ENCODE data around the gene SLC34A3. TPM values are rescaled to one million over a fixed set of nuclear protein-coding genes. Genes with fewer than 3 reads are reported as not detected.
A peak's percentile ranks its signal among the peaks of the same experiment; 100 is the strongest.

The SLC34A3 gene
- total RNA-seq, 4 donors from 2014 or later, result not detected

- H3K4me1 ChIP-seq, result peaks cover 45 to 76% (median 54%) of the 10 kb centered on the region in 4 donors
- TF ChIP-seq POLR2A (IDR thresholded peaks at IDR 0.05; ENCODE audit: low read depth) (no peak), POLR2AphosphoS5 (IDR thresholded peaks at IDR 0.05) (no peak), CTCF (IDR thresholded peaks at IDR 0.05) (no peak), EP300 (IDR thresholded peaks at IDR 0.05) (no peak)
- WGBS, result 5% methylated on average over 13 of the region's 31 CpGs
- peak overlapping the region; percentile 94 to 99 (median 98) for H3K27ac ChIP-seq (replicated peaks in 1 of 4)
- H3K4me3 ChIP-seq, result peak overlapping the region; percentile 90 to 98 (median 94)
- no peak for DNase-seq (ENCODE audit: extremely low spot score)
- intact Hi-C loops (cut with DNase I), result loop anchor here (5.0 kb wide), 1 partner anchor 34 kb away; the partner anchor contains the start of gene RNF208
- peaks cover 34 to 70% (median 61%) of the 10 kb centered on the region in 4 donors for H3K36me3 ChIP-seq
- no peaks in the 10 kb centered on the region for H3K27me3 ChIP-seq
- H3K9me3 ChIP-seq, result no peaks in the 10 kb centered on the region
Observed at GRCh38 chr9:137188086-137188489, 42.6 kb upstream of the SLC34A3 start.

- H3K27ac ChIP-seq (replicated peaks in 1 of 4), result peak within 1 kb of the TSS; percentile 94 to 99 (median 98)
- H3K36me3 ChIP-seq, result peaks cover 28 to 64% (median 55%) of the 10 kb centered on the region in 4 donors
- TF ChIP-seq EP300 (IDR thresholded peaks at IDR 0.05), result no peak
- TF ChIP-seq CTCF (IDR thresholded peaks at IDR 0.05), result peak; percentile 12 to 62 (median 29)
- TF ChIP-seq POLR2A (IDR thresholded peaks at IDR 0.05; ENCODE audit: low read depth), result peak; percentile 85
- peak; percentile 98 to 99 for TF ChIP-seq POLR2AphosphoS5 (IDR thresholded peaks at IDR 0.05)
- H3K9me3 ChIP-seq, result no peaks in the 10 kb centered on the region
- peak; percentile 96 for DNase-seq (ENCODE audit: extremely low spot score)
- peaks cover 45 to 77% (median 54%) of the 10 kb centered on the region in 4 donors for H3K4me1 ChIP-seq
- intact Hi-C loops (cut with DNase I), result loop anchor here (5.0 kb wide), 1 partner anchor 34 kb away; the partner anchor contains the start of gene RNF208
- H3K27me3 ChIP-seq, result no peaks in the 10 kb centered on the region
- no CpG with 5 or more reads among the region's 98 CpGs for WGBS
- H3K4me3 ChIP-seq, result peak within 1 kb of the TSS; percentile 90 to 98 (median 94)
Observed at GRCh38 chr9:137188490-137189296, 42.0 kb upstream of the SLC34A3 start, which contains the start of the genes ANAPC2 and SSNA1. Gene ANAPC2, minus strand, starts transcription at chr9:137188560. Its CDS starts 28 bp downstream, at chr9:137188532. Gene SSNA1, plus strand, starts transcription at chr9:137188676. Its CDS starts 51 bp downstream, at chr9:137188727.

GRCh38 chr9:137189297-137190295, 41.1 kb upstream of the SLC34A3 start:
- intact Hi-C loops (cut with DNase I), result loop anchor here (5.0 kb wide), 1 partner anchor 33 kb away; the partner anchor contains the start of gene RNF208
- WGBS, result 67% methylated on average over 1 of the region's 23 CpGs
- Histone ChIP-seq H3K27me3 (no peaks in the 10 kb centered on the region), H3K36me3 (peaks cover 19 to 55% (median 46%) of the 10 kb centered on the region in 4 donors), H3K4me1 (peaks cover 47 to 81% (median 56%) of the 10 kb centered on the region in 4 donors), H3K9me3 (no peaks in the 10 kb centered on the region), H3K4me3 (peak overlapping the region; percentile 90 to 98 (median 94)), H3K27ac (replicated peaks in 1 of 4) (peak overlapping the region; percentile 94 to 99 (median 98))
- DNase-seq (ENCODE audit: extremely low spot score), result no peak
- no peak for TF ChIP-seq POLR2A (IDR thresholded peaks at IDR 0.05; ENCODE audit: low read depth)

GRCh38 chr9:137190315-137190856, 40.3 kb upstream of the SLC34A3 start:
- intact Hi-C loops (cut with DNase I), result no loop called here
- no peaks in the 10 kb centered on the region for H3K27me3 ChIP-seq
- 82% methylated on average over 7 of the region's 9 CpGs for WGBS
- no peak for DNase-seq (ENCODE audit: extremely low spot score)
- peaks cover 18 to 47% (median 38%) of the 10 kb centered on the region in 4 donors for H3K36me3 ChIP-seq
- peak overlapping the region; percentile 94 to 99 (median 98) for H3K27ac ChIP-seq (replicated peaks in 1 of 4)
- H3K4me3 ChIP-seq, result no peak overlapping the region
- H3K9me3 ChIP-seq, result no peaks in the 10 kb centered on the region
- TF ChIP-seq CTCF (IDR thresholded peaks at IDR 0.05) (no peak), EP300 (IDR thresholded peaks at IDR 0.05) (no peak), POLR2AphosphoS5 (IDR thresholded peaks at IDR 0.05) (no peak), POLR2A (IDR thresholded peaks at IDR 0.05; ENCODE audit: low read depth) (no peak)
- peaks cover 49 to 81% (median 59%) of the 10 kb centered on the region in 4 donors for H3K4me1 ChIP-seq
